Midbrain (tissue), 1 donor: ENCODE results near the gene ZNF831.

Experiments
- DNase-seq: peaks from one replicate; lab custom pipeline; 2025; lab: John Stamatoyannopoulos, UW

The ZNF831 gene

GRCh38 chr20:59247731-59248684 lies 84.4 kb downstream of the ZNF831 start:
- DNase-seq = no peak

GRCh38 chr20:59250293-59250692 lies 86.7 kb downstream of the ZNF831 start:
- no peak for DNase-seq

DNA sequence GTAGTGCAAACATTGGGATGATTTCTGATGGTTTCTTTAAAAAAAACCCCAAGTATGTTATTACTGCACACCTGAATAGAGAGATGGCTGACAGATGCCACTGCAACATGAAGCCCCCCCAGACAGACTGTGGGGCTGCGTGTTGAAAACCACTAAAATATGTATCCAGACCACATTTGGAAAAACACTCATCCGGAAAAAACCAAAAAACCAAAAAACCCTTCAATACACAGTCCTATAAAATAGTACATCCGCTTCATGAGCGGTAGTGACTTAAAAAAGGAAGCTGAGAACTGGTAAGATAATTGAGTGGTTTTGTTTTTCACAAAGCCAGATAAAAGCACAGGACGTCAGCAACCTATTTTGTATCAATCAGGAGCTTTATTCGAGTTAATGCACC lies 89.7 kb downstream of the ZNF831 start:
- no peak for DNase-seq

DNA sequence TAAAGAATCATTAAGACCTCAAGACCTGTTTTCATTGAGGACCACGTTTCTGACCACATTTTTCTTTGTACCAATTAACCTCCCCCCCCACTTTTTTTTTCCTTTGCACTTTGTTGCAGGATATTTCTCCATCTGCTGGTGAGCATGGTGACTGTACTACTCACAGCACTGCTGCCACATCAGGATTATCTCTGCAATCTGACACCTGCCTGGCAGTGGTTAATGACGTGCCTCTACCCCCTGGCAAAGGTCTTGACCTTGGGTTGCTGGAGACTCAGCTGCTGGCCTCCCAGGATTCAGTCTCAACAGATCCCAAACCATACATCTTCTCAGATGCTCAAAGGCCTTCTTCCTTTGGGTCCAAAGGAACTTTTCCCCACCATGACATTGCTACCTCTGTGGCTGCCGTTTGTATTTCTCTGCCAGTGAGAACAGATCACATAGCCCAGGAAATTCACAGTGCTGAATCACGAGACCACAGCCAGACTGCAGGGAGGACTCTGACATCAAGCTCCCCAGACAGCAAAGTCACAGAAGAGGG lies 90.2 kb downstream of the ZNF831 start:
- no peak for DNase-seq

DNA sequence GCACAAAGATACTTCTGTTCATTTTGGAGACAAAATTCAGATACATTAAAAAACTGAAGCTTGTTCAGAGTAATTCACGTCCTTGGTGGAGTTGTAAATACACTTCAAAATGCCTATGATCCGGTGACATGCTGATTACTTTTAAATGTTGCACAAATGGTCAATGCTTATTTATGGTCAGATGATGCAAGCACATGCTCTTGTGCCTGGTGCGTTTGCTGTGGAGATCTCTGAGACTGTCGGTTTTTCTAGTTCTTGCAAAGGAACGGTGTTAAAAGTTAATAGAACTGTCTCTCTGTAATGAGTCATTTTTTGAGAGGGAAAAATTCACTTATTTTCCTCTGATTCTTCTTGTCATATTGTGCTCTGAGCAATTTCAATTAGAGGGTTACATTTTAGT lies 91.6 kb downstream of the ZNF831 start:
- no peak for DNase-seq

DNA sequence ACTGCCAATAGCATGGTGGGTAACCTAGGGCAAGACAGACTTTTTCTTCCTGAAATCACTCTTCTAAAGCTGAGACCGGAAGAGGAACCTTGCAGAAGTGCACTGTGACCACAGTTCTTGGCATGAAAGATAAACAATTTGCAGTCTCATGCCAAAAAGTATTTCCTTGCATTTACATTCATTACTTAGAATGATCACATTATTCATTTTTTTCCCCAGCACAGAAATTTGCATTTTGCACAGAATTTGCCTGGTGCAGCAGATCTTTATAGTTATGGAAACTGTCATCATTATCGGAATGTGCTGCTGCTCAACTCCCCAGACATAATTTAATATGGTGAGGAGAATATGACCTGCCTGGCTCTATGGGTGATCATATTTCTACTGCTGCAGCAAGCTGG lies 94.6 kb downstream of the ZNF831 start:
- DNase-seq = no peak

GRCh38 chr20:59259946-59260345 lies 96.3 kb downstream of the ZNF831 start:
- no peak for DNase-seq

GRCh38 chr20:59265298-59265697 lies 101.7 kb downstream of the ZNF831 start:
- DNase-seq = no peak

DNA sequence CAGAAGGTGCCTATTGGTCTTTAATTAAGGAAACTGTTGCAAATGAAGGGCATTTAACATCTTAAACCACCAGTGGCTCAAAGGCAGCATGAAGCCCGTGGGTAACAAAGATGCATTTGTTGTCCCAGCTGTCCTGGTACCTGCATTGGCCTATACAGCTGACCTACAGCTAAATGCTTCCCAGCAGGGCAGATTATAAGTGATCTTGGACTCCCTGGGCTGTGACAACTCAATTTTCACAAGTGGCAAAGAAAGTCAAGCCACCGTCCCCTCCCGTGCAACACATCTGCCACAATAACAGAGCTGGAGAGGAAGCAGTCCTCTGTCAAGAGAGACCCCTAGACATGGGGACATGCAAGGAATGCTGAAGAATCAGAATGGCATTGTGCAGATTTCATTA lies 105.2 kb downstream of the ZNF831 start:
- no peak for DNase-seq

DNA sequence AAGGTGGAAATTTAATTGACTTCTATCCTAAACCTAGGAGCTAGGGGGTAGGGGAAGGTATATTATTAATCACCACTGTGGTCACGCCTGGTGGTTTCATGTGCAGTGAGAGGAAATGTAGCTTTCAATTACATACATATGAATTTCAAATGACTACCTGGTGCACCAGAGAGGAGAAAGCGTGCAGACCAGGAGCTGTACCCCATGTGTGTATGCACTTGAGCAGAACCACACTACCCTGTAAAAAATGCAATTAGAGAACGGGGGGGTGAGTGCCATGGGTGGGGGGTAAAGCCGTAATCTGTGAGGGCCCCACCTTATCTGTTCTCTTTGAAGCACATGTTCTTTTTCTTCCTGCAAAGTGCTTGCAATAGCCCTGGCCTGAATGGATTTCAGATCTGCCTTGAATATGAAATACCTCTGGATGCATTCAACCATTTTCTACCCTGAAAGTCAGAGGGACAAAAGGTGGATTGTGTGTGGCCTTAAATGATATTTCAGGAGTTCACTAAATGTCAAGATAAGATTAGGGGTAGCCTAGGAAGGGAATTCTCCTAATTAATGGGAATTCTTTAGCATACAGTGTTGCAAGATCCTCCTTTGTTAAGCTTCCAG lies 105.9 kb downstream of the ZNF831 start:
- no peak for DNase-seq

DNA sequence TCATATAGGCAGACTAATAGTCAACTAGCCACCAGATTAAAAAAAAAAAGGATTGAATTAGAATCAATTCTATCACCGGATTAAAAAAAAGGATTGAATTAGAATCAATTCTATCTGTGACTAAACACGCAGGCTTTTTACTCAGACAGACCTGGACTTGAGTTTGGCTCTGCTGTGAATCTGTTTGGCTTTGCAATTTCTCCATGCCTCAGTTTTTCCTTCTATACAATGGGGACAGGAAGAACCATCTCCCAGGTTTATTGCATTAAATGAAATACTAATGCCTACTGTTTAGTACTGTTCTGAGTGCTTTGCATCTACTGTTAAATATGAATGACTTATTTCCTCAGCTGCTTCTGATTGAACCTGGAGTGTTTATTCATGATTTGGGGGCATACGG lies 106.8 kb downstream of the ZNF831 start:
- DNase-seq = no peak

- no peak for DNase-seq
Observed at GRCh38 chr20:59273739-59274357, 110.2 kb downstream of the ZNF831 start.

DNA sequence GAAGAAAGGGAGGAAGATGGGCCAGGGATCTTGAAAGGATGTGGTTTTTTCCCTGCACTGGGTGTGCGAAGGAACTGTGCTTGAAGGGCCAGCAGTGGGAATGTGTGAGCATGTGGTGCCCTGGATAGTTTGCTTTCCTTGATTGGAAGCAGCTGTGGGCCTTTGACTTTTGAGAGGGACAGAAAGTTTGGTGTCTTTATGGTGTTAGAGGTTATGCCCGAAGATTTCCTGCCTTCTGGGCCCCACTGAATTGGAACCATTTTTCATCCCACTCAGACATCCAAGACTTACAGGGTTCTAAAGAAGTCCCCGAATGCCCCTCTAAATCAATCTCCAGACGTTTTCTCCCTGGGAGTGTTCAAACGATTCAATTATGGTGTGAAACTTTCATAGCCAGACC lies 113.3 kb downstream of the ZNF831 start:
- no peak for DNase-seq

DNA sequence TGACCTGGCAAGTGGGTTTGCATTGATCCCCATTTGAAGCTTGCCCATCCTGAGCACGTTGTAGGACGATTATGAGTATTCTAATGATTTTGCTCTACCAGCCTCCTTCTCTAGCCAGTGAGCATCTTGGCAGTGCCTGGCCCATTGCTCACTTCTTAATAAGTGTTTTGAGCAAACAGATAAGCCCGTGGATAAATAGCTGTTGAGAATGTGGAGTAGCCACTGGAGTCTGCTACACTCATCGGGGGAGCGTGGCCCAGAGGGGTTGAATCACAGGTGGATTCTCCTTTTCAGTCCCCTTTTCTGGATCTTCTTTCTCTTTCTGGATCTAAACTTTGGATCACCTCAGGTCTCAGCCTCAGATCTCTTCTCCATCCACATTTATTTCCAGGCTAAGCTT lies 120.8 kb downstream of the ZNF831 start:
- no peak for DNase-seq

DNA sequence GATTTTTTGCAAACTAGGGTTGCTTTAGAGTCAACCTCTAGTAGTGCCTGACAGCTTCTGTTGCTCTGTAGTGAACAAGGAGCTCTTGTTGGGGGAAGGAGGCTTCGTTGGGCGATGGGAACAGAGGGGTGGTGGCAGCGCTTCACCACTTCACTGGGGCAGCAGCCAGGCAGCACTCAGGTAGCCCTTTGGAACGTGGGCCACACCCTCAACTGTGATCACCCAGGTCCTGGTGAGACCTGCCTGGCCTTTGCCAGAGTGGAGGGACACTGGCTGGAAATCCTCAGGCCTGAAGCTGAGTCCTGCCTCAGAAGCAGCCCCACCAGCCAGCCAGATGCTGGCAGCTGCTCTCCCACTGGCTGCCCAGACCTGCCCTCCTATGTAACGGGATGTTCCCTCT lies 126.4 kb downstream of the ZNF831 start:
- DNase-seq = no peak

GRCh38 chr20:59291740-59292383 lies 128.2 kb downstream of the ZNF831 start:
- no peak for DNase-seq

GRCh38 chr20:59295531-59295930 lies 131.9 kb downstream of the ZNF831 start:
- DNase-seq = no peak

- no peak for DNase-seq
Observed at GRCh38 chr20:59297686-59298085, 134.1 kb downstream of the ZNF831 start.

DNA sequence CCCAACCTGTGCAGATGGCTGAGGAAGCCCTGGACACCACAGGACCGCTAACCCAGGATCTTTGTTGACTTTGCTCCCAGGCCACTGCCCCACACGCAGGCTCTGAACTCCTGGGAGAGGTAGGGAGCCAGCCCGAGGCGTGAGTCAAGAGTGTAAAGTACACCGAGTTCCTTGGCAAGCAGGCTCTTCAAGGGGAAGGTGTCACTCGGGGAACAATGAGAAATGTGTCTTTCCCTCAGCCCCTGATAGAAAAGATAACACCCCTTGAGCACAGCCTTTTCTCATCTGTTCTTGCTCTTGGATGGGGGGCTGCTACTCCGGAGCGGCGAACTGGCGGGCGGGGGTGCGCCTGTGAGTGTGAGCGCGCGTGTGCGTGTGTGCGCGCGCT lies 136.3 kb downstream of the ZNF831 start:
- DNase-seq = no peak

GRCh38 chr20:59300333-59301081 lies 136.9 kb downstream of the ZNF831 start, which contains the start of gene EDN3:
TSS of gene EDN3 (plus strand) at chr20:59300611. CDS start at chr20:59300813, 202 bp downstream.
- no peak for DNase-seq

GRCh38 chr20:59301343-59302007 lies 137.9 kb downstream of the ZNF831 start:
- DNase-seq = no peak
